NCI-H524 treated with DMSO at 0.1 percent for 48 hours (cell line): ENCODE measurements around the gene ADRB1.
A peak's percentile ranks its signal among the peaks of the same experiment; 100 is the strongest.

Source experiments
- DNase-seq: peaks from one replicate; lab custom pipeline; 2025; lab: John Stamatoyannopoulos, UW

ADRB1 gene

DNA sequence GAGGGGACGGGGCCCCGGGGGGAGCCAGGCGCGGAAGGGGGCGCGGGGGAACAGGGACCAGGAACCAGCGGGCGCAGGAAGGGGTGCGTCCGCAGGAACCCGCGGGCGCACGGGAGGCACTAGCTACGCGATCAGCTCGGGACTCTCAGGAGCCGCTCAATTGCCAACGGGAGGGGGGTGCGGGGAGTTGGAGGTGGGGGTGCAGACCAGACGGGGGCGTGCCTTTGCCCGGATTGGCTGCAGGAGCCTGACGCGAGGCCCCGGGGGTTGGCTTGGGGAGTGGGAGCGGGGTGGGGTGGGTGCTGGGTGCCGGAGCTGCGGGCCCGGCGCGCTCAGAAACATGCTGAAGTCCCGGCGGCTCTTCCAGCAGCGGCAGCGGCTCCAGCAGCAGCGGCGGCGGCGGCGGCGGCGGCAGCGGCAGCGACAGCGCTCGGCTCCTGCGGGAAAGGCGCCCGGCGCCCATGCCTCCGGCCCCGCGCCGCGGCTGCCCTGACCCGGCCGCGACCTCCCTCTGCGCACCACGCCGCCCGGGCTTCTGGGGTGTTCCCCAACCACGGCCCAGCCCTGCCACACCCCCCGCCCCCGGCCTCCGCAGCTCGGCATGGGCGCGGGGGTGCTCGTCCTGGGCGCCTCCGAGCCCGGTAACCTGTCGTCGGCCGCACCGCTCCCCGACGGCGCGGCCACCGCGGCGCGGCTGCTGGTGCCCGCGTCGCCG is at the start of gene ADRB1:
ADRB1 (plus strand) TSS at position 335 of the 715 bp plus-strand sequence; CDS start at position 602, 267 bp downstream.
- no peak for DNase-seq

DNA sequence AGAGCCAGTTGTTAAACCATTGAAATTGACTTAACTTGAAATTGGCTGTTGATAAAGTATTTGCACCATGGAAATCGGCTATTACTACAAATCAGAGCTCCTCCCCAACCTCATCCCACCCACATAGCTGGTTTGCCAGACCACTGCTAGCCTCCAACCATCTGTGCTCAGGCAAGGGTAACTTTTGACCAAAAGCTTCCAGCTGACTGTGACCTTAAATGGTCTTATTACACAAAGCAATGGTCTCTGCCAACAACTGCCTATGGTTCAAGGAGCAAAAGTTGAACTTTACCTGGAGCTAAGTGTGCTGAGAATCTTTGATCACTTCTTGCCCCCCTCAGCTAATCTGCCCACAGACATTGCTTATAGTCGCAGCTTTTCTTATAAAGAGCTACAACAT is 48.5 kb upstream of the ADRB1 start:
- DNase-seq, result no peak

DNA sequence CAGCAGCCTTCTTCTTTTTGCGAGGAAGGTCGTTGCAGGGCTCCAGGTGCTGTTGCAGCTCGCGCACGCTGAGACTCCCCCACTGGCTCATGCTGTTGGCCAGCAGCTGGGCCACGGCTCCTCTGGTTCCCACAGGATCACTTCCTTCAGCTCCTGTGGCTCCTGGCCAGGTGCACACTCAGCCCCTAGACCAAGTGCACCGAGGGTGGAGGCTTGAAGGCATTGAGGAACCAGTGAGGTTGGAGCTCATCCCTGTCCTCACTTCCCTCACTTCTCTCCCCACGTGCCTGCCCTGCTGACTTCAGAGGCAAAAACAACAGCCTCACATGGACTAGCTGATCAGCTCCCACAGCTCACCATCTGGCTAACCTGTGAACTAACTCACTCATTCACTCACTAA is 46.2 kb upstream of the ADRB1 start:
- DNase-seq, result no peak

DNA sequence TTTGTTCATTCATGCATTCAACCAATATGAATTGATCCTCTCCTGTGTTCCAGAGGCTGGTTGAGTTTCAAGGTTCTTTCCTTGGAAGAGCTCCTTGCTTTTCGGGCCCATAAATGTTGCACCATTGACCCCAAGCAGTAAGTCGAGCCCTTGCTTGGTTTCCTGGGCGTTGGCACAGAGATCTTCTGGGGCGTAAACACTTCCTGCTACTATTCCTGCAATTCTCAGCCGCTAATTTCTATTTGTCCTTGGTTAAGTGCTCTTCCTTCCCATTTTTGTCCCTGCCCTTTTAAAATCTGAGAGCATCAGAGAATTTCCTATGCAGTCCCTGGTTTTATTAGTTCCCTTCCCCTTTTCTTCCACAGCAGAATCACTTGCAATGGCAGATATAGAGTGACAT is 44.1 kb upstream of the ADRB1 start:
- DNase-seq, result no peak

DNA sequence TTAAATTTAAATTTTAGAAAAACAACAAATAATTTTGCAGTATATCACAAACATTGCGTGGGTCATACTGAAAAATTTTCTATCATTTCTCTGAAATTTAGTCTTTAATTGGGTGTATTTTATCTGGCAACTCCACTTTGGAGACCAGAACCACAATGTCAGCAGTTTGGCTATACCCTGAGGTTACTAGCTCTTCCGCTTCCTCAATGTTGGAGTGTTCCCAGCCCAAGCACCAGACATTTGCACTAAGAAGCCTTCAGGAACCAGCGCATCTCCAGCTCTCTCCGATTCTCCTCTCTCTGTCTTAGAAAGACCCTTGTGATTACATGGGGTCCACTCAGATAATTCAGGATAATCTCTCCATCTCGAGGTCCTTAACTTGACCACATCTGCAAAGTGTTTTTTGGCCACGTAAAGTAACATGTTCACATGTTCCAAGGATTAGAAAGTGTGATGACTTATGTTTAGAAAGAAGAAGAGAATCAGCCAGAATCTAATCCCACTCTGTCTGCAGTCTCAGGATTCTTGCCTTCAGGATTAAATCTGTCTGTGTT is 43.1 kb upstream of the ADRB1 start:
- no peak for DNase-seq

DNA sequence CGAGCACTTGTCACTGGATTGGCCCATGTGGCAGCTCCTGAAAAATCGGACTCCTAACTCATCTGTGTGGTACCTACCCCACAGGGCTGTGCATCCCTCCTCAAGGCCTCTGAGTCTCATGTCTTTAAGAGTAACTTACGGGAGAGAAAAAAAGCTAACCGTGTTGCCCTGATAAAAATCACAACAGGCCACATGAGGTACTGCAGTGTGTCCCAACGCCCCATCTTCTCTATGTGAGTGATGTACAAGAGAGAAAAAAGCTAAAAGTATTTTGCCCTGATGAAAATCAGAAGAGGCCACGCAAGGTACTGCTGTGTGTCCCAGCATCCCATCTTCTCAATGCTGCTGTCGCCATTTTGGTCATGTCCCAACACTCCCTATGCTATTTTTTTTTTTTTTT is 41.2 kb upstream of the ADRB1 start:
- DNase-seq, result peak; percentile 1

DNA sequence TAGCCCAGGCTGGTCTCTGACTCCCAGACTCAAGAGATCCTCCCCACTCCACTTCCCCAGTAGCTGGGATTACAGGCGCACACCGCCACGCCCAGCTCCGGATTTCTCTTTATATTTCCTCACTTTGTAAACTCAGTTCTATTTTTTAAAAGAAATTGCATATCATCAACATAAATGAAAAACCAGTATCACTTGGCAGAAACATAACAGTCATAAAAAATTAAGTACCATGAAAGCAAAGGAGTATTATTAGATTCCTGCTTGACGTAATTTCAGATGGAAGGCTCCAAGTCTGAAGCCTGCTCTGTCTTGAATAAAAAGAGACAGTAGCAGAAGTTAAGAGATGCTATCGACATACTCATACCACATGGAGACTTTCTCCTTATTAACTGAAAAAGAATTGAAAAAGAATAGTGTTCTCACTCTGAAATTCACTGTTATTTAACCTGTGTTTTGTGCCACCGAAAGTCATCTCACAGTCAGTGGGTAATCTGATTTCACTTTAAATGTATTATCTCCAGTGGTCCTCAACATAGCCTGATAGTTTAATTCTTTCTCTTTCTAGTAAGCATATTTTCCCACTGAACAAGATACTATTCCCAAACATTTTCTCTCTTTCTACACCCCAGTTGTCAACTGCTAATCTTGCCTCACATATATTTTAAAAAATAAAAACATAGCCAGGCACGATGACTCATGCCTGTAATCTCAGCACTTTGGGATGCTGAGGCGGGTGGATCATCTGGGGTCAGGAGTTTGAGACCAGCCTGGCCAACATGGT is 40.3 kb upstream of the ADRB1 start:
- DNase-seq, result no peak

DNA sequence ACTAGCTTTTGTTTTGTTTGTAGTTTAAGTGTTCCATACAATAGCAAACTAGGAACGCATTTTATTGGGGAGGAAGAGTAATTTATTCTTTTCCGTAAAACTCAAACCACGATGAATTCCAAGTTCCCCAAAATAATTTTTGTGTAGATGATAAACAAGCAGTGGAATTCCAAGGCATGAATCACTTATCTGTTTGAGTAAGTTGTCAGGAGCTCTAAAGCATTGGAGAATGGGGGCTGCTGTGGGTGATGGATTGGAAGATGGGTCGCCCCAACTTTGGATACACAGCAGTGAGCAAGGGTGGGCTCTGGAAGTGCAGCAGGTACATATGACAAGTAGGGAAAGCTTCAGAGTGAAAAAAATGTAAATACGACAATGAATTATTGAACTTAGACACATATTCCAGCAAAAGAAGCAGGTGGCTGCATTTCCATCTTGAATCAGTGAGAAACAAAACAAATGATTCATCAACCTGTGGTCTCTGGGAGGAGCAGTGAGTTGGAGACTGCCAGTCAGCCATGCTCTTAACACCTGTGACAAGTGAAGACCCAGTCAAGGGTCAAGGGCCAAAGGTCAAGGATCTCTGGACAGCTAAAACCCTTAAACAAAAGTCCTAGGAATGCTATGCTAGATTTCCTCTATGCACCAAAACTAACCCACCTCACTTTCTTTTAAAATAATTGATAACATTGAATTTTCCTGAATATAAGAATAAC is 34.2 kb upstream of the ADRB1 start:
- DNase-seq, result no peak

DNA sequence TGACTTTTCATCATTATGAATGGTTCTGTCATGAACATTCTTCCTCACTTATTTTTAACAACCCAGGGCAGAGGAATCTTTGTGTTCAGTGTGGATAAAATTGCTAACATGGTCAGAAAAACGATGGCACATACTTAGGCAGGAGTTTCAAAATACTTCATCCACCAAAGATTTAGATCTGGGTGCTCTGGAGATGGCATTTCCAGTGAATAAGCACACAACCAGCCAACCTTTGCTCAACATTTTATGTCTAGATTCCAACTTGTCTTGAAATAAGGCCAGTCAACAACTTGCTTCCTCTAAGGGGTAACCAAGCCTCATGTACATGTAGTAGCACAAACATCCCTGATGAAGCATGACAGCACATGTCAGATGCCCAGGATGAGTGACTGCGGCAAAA is 33.4 kb upstream of the ADRB1 start:
- DNase-seq, result no peak

DNA sequence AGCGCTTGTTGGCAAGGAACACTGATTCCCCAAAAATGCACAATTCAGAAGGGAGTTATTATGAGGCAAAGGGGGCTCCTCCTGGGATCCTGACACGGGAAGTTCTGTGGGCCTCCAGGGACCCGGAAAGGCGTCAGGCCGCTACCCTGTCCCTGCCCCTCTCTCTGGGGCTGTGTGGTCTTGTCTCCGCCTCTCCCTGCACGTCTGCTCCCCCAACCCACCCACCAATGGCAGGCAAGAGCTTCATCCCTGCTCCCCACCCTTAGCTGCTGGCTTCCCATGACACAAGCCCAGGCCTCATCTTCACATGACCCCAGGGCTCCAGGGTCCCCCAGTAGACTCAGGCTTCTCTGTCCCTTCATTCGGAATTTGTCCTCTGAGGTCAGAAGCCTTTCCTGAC is 31.0 kb upstream of the ADRB1 start:
- DNase-seq, result no peak

DNA sequence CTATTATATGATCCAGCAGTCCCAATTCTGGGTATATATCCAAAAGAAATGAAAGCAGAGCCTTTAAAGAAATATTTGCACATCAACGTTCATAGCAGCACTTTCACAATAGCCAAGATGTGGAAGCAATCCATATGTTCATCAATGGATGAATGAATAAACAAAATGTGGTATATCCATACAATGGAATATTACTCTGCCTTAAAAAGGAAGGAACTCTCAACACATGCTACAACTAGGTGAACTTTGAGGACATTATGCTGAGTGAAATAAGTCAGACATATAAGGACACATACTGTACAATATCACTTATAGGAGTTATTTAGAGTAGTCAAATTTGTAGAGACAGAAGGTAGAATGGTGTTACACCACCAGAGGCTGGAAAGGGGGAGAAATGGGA is 28.0 kb upstream of the ADRB1 start:
- no peak for DNase-seq

DNA sequence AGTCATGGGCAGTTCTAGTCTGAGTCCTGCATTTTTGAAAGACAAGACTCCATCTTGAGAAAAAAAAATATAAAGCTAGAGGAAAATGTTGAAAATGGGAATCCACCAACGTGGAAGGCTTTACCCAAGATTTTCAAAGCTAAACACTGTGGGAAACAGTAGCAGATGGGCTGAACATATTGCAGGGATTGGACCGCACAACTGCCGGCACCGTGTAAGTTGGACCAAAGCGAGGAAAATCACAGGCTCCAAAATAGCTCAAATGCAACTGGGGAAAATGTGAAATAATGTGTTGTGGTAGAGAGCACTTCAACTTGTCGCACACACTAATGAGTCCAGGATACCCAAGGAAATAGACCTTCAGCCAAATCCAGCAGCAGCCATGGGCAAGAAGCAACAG is 26.4 kb upstream of the ADRB1 start:
- DNase-seq, result no peak

DNA sequence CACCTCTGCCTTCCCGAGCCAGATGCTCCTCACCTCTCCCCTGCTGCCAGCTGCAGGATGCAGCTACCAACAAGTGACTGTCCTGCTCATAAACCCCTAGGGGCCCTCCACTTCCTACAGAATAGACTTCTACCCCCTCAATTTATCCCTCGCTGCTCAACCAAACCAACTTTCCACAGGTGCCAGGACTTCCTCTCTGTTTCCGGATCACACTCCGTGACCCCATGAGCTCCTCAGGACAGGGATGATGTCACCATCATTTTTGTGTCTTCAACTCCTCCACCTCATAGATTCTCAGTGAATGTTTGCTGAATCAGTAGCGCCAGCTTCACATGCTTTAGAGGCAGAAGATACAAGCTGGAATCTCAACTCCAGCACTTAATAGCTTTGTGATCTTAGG is 25.8 kb upstream of the ADRB1 start:
- DNase-seq, result no peak

DNA sequence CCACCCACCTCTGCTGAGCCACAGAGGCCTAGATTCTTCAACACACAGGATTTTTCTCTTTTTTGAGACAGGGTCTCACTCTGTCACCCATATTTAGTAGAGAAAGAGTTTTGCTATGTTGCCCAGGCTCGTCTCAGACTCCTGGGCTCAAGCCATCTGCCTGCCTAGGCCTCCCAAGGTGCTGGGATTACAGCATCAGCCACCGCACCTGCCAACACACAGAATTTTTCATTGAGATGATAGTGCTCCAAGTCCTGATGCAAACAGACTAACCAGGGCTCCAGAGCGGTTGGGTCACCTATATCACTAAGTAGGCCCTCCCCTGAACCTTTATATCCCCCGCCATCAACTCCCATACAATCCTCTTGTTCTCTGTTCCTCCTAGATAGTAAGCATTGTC is 24.4 kb upstream of the ADRB1 start:
- no peak for DNase-seq

DNA sequence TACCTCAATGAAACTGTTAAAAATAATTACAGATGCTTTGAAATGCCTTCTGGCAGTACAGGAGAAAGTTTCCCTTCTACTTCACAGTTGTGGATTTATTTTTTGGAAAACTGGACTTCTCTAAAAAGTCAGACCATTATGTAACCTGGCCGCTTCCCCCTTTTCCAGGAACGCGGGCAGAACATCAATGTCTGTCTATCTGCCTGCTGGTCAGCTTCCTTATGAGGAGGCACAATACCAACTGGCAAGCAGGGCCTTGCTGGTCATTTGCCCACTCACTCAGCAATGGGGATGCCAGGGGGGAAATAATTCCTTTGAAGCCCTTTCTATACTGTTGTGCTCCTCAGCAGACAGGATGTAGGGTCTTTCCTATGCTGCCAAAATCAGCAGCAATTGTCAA is 22.5 kb upstream of the ADRB1 start:
- no peak for DNase-seq

DNA sequence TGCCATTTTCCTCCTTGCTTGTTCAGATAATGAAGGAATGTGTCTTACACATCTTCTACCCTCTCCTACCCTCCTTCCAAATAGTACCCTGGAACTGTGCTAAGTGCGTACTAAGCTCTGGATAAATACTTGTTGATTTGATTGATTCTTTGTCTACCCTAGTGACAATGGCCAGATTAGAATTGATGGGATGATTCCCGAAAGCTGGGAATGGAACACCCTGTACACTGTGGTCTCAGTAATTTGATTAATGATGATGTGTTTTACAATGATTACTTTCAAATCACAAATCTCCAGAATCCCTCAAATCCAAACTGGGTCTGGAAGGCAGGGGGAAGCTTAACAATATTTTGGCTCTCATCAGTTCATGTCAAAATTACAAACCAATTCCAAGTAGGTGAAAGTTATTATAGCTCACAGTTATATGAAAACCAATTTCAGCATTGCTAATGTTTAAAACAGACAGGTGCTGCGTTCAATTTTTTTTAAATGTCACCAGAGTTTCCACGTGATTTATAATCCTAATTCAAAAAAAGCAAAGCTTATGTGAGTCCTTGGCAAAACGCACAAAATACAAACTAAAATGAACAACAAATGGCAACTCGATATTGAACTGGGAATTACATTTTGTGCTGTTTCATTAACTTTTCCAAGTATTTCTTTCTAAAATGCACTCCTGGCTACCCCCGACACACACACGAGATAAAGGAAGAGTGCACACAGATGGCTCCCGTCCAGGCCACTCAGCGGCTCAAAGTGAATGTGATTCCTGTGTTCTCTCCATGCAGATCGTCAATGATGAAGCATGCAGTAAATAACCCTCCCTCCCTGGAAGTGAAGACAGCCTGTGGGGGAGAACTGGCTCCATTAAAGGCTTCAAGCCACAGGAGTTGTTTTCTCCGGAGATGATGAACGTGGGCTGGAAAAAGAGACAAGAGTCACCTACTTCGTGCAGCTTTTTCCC is 21.7 kb upstream of the ADRB1 start:
- no peak for DNase-seq

DNA sequence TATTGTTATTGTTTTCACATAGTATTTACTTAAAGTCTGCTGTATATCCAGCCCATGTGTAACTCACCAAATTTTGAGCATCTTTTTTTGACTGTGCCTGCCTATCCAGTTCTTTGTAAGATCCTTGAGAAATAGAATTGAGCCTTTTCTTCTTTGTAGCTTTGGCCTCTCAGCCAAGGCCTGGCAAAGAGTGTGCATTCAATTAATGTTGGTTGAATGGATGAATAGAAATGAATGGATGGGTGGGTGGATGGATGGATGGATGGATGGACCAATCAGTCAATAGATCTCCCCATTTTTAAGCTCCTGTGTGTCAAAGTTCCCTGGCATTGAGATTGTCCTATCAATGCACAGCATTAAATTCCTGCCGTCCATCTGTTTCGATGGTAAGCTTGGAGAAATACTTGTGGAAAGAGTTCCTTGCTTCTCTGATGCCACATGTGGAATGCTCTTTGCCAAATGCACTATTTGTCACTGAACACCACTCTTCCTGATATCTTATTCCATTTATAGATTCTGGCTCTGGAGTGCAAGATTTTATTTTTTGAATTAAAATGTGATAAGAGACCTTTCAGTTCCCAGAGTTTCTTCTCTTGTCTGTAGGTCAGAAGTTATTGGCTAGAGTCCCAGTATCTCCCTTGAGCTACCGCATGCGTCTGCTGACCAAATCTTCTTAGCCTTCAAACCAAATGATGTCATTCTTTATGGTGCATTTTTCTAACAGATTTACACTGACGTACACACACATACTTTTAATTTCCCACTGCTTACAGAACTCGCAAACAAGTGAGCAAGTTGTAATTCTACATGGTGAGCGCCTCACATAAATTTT is 20.7 kb upstream of the ADRB1 start:
- DNase-seq, result no peak

DNA sequence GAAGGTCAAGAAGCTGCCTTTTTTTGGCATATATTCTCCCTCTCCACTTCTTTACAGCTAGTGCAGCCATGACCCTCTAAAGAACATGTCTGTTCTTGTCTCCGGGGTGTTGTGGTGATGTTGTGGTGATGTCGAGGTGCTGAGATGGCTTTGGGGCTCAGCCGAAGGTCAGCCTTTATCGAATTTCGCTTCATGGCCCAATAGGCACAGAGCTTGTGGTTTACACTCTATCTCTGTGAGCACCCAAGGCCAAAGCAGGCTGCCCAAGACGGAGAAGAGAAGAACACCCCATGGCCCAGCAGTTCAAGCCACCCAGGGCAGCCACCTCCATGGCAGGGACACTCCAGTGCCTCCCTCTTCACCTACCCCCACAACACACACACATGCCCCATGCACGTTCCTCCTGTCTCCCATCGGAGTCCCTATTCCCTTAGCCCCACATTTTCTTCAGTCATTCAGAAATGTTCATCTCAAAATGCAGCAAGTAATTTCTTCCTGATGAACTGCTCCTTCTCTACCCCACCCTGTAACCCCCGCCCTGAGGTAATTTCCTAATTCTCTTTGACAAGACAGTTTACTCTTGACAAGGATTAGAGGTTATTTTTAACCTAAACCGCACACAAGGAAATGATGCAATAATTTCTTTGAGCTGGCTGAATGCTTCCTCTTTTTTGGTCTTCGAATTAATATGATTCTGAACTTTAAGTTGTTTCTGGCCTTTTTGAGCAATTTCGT is 18.6 kb upstream of the ADRB1 start:
- no peak for DNase-seq

DNA sequence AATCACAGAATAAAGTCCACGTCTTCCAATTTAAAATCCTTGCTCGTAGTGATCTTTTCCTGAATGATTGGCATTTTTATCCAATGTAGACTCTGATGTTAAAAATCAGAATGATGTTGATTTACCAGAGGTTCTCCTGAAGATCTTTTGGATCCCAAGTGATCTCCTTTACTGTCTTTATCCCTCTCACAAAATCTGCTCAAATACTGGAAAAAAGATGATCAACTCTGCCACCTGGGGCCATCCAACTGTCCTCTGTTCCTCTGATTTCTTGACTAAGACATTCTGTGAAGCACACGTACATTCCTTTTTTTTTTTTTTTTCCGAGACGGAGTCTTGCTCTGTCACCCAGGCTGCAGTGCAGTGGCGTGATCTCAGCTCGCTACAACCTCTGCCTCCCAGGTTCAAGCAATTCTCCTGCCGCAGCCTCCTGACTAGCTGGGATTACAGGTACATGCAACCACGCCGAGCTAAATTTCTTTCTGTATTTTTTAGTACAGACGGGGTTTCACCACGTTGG is 18.0 kb upstream of the ADRB1 start:
- DNase-seq, result no peak
